Nephron progenitor cell (in vitro differentiated cells): Measurements from ENCODE around the gene RSRC1.
"Not testable (repeated sequence)": the region's sequence is repeated elsewhere in the genome, so short reads cannot be mapped to it uniquely, and the experiment has no call there.

Source experiments
- DNase-seq: peaks from one replicate; pipeline ENCODE4 v3.0.0; 2021
- H3K27ac Mint-ChIP-seq: 2 replicates; pipeline ENCODE4 v1.8.0; 2021; ENCODE audit warnings: mild to moderate bottlenecking, moderate library complexity, mixed read lengths
- H3K27me3 Mint-ChIP-seq: 2 replicates; pipeline ENCODE4 v1.8.0; 2021; ENCODE audit warnings: mild to moderate bottlenecking, low read depth, mixed read lengths; ENCODE audit not compliant: poor library complexity
- H3K36me3 Mint-ChIP-seq: 2 replicates; pipeline ENCODE4 v1.8.0; 2021; ENCODE audit warnings: low read depth, mixed read lengths
- H3K4me1 Mint-ChIP-seq: 2 replicates; pipeline ENCODE4 v1.8.0; 2021; ENCODE audit warnings: mixed read lengths
- H3K4me3 Mint-ChIP-seq: 2 replicates; pipeline ENCODE4 v1.8.0; 2021; ENCODE audit warnings: mild to moderate bottlenecking, moderate library complexity, mixed read lengths
- H3K9me3 Mint-ChIP-seq: 2 replicates; pipeline ENCODE4 v1.8.0; 2021; ENCODE audit warnings: mild to moderate bottlenecking, moderate library complexity, mixed read lengths
- CTCF ChIP-seq: fragments of 200-600 bp; sonication (generic); IDR thresholded peaks from 2 replicates; pipeline ENCODE4 v1.5.0; 2021; ENCODE audit warnings: antibody characterized with exemption

The RSRC1 gene

GRCh38 chr3:158213461-158213860 lies 103.6 kb downstream of the RSRC1 start:
- H3K36me3 Mint-ChIP-seq = no peaks in the 10 kb centered on the region
- no peak for DNase-seq
- H3K4me3 Mint-ChIP-seq = no peak overlapping the region
- no peaks in the 10 kb centered on the region for H3K4me1 Mint-ChIP-seq
- H3K9me3 Mint-ChIP-seq = no peaks in the 10 kb centered on the region
- no peak for TF ChIP-seq CTCF
- no peak overlapping the region for H3K27ac Mint-ChIP-seq
- no peaks in the 10 kb centered on the region for H3K27me3 Mint-ChIP-seq

- no peaks in the 10 kb centered on the region for H3K4me1 Mint-ChIP-seq
- no peaks in the 10 kb centered on the region for H3K27me3 Mint-ChIP-seq
- no peaks in the 10 kb centered on the region for H3K36me3 Mint-ChIP-seq
- DNase-seq = no peak
- no peak for TF ChIP-seq CTCF
- H3K9me3 Mint-ChIP-seq = no peaks in the 10 kb centered on the region
- H3K4me3 Mint-ChIP-seq = no peak overlapping the region
- H3K27ac Mint-ChIP-seq = no peak overlapping the region
Observed at GRCh38 chr3:158217992-158218391, 108.1 kb downstream of the RSRC1 start.

- Mint-ChIP-seq H3K4me1 (peaks cover 8% of the 10 kb centered on the region), H3K36me3 (no peaks in the 10 kb centered on the region), H3K27ac (no peak overlapping the region), H3K27me3 (no peaks in the 10 kb centered on the region), H3K4me3 (no peak overlapping the region), H3K9me3 (no peaks in the 10 kb centered on the region)
- no peak for TF ChIP-seq CTCF
- no peak for DNase-seq
Observed at GRCh38 chr3:158220575-158220974, 110.7 kb downstream of the RSRC1 start.

- Mint-ChIP-seq H3K27me3 (no peaks in the 10 kb centered on the region), H3K27ac (no peak overlapping the region), H3K4me1 (peaks cover 8% of the 10 kb centered on the region), H3K36me3 (no peaks in the 10 kb centered on the region), H3K4me3 (no peak overlapping the region), H3K9me3 (no peaks in the 10 kb centered on the region)
- no peak for TF ChIP-seq CTCF
- no peak for DNase-seq
Observed at GRCh38 chr3:158221426-158221825, 111.5 kb downstream of the RSRC1 start.

GRCh38 chr3:158226429-158226828 lies 116.5 kb downstream of the RSRC1 start:
- Mint-ChIP-seq H3K27ac (no peak overlapping the region), H3K4me1 (peaks cover 8% of the 10 kb centered on the region), H3K4me3 (no peak overlapping the region), H3K9me3 (no peaks in the 10 kb centered on the region), H3K36me3 (no peaks in the 10 kb centered on the region), H3K27me3 (no peaks in the 10 kb centered on the region)
- DNase-seq = no peak
- no peak for TF ChIP-seq CTCF

- H3K9me3 Mint-ChIP-seq, H3K27me3 Mint-ChIP-seq, H3K27ac Mint-ChIP-seq, H3K4me3 Mint-ChIP-seq, DNase-seq, H3K4me1 Mint-ChIP-seq, H3K36me3 Mint-ChIP-seq: not testable (repeated sequence)
Observed at GRCh38 chr3:158228942-158229341, 119.1 kb downstream of the RSRC1 start.
